Nephron (organoid): ENCODE results near the gene PTPRN2.

Experiments used
- H3K27ac Mint-ChIP-seq, 3 experiments: 2 replicates each; pipeline ENCODE4 v1.8.0; 2020; ENCODE audit warnings: mixed read lengths in 3 of 3, mild to moderate bottlenecking in 2 of 3, moderate library complexity in 1 of 3
- H3K27me3 Mint-ChIP-seq: 2 replicates; pipeline ENCODE4 v1.8.0; 2021; ENCODE audit warnings: low read depth, mild to moderate bottlenecking, moderate library complexity, mixed read lengths
- H3K36me3 Mint-ChIP-seq: 2 replicates; pipeline ENCODE4 v1.8.0; 2020; ENCODE audit warnings: low read depth, mixed read lengths
- H3K4me1 Mint-ChIP-seq: 2 replicates; pipeline ENCODE4 v1.8.0; 2020; ENCODE audit warnings: mixed read lengths
- H3K4me3 Mint-ChIP-seq, 3 experiments: 2 replicates each; pipeline ENCODE4 v1.8.0; 2020; ENCODE audit warnings: mild to moderate bottlenecking in 3 of 3, mixed read lengths in 3 of 3, moderate library complexity in 2 of 3
- H3K9me3 Mint-ChIP-seq: 2 replicates; pipeline ENCODE4 v1.8.0; 2020; ENCODE audit warnings: mixed read lengths
- CTCF ChIP-seq, 3 experiments: fragments of 200-600 bp; sonication (generic); IDR thresholded peaks; one replicate each; pipeline ENCODE4 v1.5.0; 2021; ENCODE audit warnings: antibody characterized with exemption in 3 of 3; ENCODE audit not compliant: unreplicated experiment in 3 of 3

The PTPRN2 gene

GRCh38 chr7:157760004-157760730 lies 827.5 kb downstream of the PTPRN2 start:
- peaks cover 32% of the 10 kb centered on the region for H3K27me3 Mint-ChIP-seq
- no peak overlapping the region for H3K4me3 Mint-ChIP-seq
- peaks cover 17% of the 10 kb centered on the region for H3K9me3 Mint-ChIP-seq
- no peaks in the 10 kb centered on the region for H3K36me3 Mint-ChIP-seq
- no peak overlapping the region for H3K27ac Mint-ChIP-seq
- H3K4me1 Mint-ChIP-seq, result no peaks in the 10 kb centered on the region
- peak in 2 of 3 experiments; percentile 11 to 12 for TF ChIP-seq CTCF (IDR thresholded peaks at IDR 0.05; ENCODE audit: unreplicated experiment in 3 of 3)

GRCh38 chr7:157759246-157759805 lies 828.3 kb downstream of the PTPRN2 start:
- Mint-ChIP-seq H3K27me3 (peaks cover 27% of the 10 kb centered on the region), H3K9me3 (peaks cover 10% of the 10 kb centered on the region), H3K27ac (no peak overlapping the region), H3K4me3 (no peak overlapping the region), H3K36me3 (no peaks in the 10 kb centered on the region), H3K4me1 (no peaks in the 10 kb centered on the region)
- no peak for TF ChIP-seq CTCF (IDR thresholded peaks at IDR 0.05; ENCODE audit: unreplicated experiment in 3 of 3)

- Mint-ChIP-seq H3K27ac (no peak overlapping the region), H3K4me1 (no peaks in the 10 kb centered on the region), H3K4me3 (no peak overlapping the region), H3K27me3 (peaks cover 22% of the 10 kb centered on the region), H3K36me3 (no peaks in the 10 kb centered on the region), H3K9me3 (peaks cover 4% of the 10 kb centered on the region)
- TF ChIP-seq CTCF (IDR thresholded peaks at IDR 0.05; ENCODE audit: unreplicated experiment in 3 of 3), result no peak
Observed at GRCh38 chr7:157758468-157759245, 829.0 kb downstream of the PTPRN2 start.

- H3K4me3 Mint-ChIP-seq, result no peak overlapping the region
- peaks cover 22% of the 10 kb centered on the region for H3K27me3 Mint-ChIP-seq
- H3K36me3 Mint-ChIP-seq, result no peaks in the 10 kb centered on the region
- no peaks in the 10 kb centered on the region for H3K4me1 Mint-ChIP-seq
- no peak overlapping the region for H3K27ac Mint-ChIP-seq
- peaks cover 3% of the 10 kb centered on the region for H3K9me3 Mint-ChIP-seq
- no peak for TF ChIP-seq CTCF (IDR thresholded peaks at IDR 0.05; ENCODE audit: unreplicated experiment in 3 of 3)
Observed at GRCh38 chr7:157757776-157758467, 829.7 kb downstream of the PTPRN2 start.

GRCh38 chr7:157757211-157757610 lies 830.4 kb downstream of the PTPRN2 start:
- H3K36me3 Mint-ChIP-seq, result no peaks in the 10 kb centered on the region
- H3K4me1 Mint-ChIP-seq, result no peaks in the 10 kb centered on the region
- TF ChIP-seq CTCF (IDR thresholded peaks at IDR 0.05; ENCODE audit: unreplicated experiment in 3 of 3), result no peak
- H3K9me3 Mint-ChIP-seq, result peaks cover 3% of the 10 kb centered on the region
- no peak overlapping the region for H3K27ac Mint-ChIP-seq
- peaks cover 27% of the 10 kb centered on the region for H3K27me3 Mint-ChIP-seq
- no peak overlapping the region for H3K4me3 Mint-ChIP-seq
